ENCODE measurements around the gene DTNB. TPM values are rescaled to one million over a fixed set of nuclear protein-coding genes. Genes with fewer than 3 reads are reported as not detected.

The DTNB gene
- polyA plus RNA-seq, 1 donor from 2014 or later = 22.5 TPM

- no peaks in the 10 kb centered on the region for H3K79me2 ChIP-seq (replicated peaks; ENCODE audit: insufficient read depth, low read length)
- no peak overlapping the region for H3K4me3 ChIP-seq (ENCODE audit: low read length)
- H3K9me2 ChIP-seq (ENCODE audit: insufficient read depth, low read length) = no peaks in the 10 kb centered on the region
- H3K4me2 ChIP-seq (ENCODE audit: low read length) = no peak overlapping the region
- TF ChIP-seq EP300 (conservative IDR thresholded peaks at IDR 0.05; ENCODE audit: poor library complexity, severe bottlenecking) (no peak), REST (IDR thresholded peaks at IDR 0.05; ENCODE audit: borderline replicate concordance) (no peak), CTCF (IDR thresholded peaks at IDR 0.05; ENCODE audit: poor library complexity, severe bottlenecking) (no peak), RAD21 (conservative IDR thresholded peaks at IDR 0.05) (no peak), POLR2AphosphoS5 (IDR thresholded peaks at IDR 0.05) (no peak), SMC3 (conservative IDR thresholded peaks at IDR 0.05; ENCODE audit: poor library complexity) (no peak), MXI1 (conservative IDR thresholded peaks at IDR 0.05; ENCODE audit: poor library complexity, severe bottlenecking) (no peak), TAF1 (IDR thresholded peaks at IDR 0.05; ENCODE audit: low read depth) (no peak), EZH2 (IDR thresholded peaks at IDR 0.05; ENCODE audit: borderline replicate concordance, insufficient read depth, low read length, poor library complexity, severe bottlenecking) (no peak)
- no peaks in the 10 kb centered on the region for H3K9me3 ChIP-seq (ENCODE audit: low read length)
- no peaks in the 10 kb centered on the region for H3K27me3 ChIP-seq (ENCODE audit: insufficient read depth, low read depth, low read length)
- H3K9ac ChIP-seq (ENCODE audit: low read length) = no peak overlapping the region
- no peaks in the 10 kb centered on the region for H3F3A ChIP-seq (ENCODE audit: insufficient read depth, low read length, poor library complexity, severe bottlenecking)
- H2AFZ ChIP-seq (ENCODE audit: low read depth, low read length) = no peak overlapping the region
- H4K20me1 ChIP-seq (ENCODE audit: insufficient read depth) = no peaks in the 10 kb centered on the region
- no peak overlapping the region for H3K27ac ChIP-seq (ENCODE audit: low read length)
- H3K36me3 ChIP-seq (ENCODE audit: insufficient read depth, low read length) = no peaks in the 10 kb centered on the region
Observed at GRCh38 chr2:25417715-25418369, 255.5 kb downstream of the DTNB start.

GRCh38 chr2:25416674-25417073 lies 256.7 kb downstream of the DTNB start:
- Histone ChIP-seq H3K9me3 (ENCODE audit: low read length) (no peaks in the 10 kb centered on the region), H3F3A (ENCODE audit: insufficient read depth, low read length, poor library complexity, severe bottlenecking) (no peaks in the 10 kb centered on the region), H3K27me3 (ENCODE audit: insufficient read depth, low read depth, low read length) (no peaks in the 10 kb centered on the region), H3K36me3 (ENCODE audit: insufficient read depth, low read length) (no peaks in the 10 kb centered on the region), H3K9me2 (ENCODE audit: insufficient read depth, low read length) (no peaks in the 10 kb centered on the region), H3K9ac (ENCODE audit: low read length) (no peak overlapping the region), H3K27ac (ENCODE audit: low read length) (no peak overlapping the region), H3K4me2 (ENCODE audit: low read length) (no peak overlapping the region), H4K20me1 (ENCODE audit: insufficient read depth) (no peaks in the 10 kb centered on the region), H3K4me3 (ENCODE audit: low read length) (no peak overlapping the region), H3K79me2 (replicated peaks; ENCODE audit: insufficient read depth, low read length) (no peaks in the 10 kb centered on the region), H2AFZ (ENCODE audit: low read depth, low read length) (no peak overlapping the region)
- TF ChIP-seq EZH2 (IDR thresholded peaks at IDR 0.05; ENCODE audit: borderline replicate concordance, insufficient read depth, low read length, poor library complexity, severe bottlenecking) = no peak
- TF ChIP-seq CTCF (IDR thresholded peaks at IDR 0.05; ENCODE audit: poor library complexity, severe bottlenecking) = no peak
- TF ChIP-seq RAD21 (conservative IDR thresholded peaks at IDR 0.05) = no peak
- TF ChIP-seq POLR2AphosphoS5 (IDR thresholded peaks at IDR 0.05) = no peak
- no peak for TF ChIP-seq TAF1 (IDR thresholded peaks at IDR 0.05; ENCODE audit: low read depth)
- no peak for TF ChIP-seq EP300 (conservative IDR thresholded peaks at IDR 0.05; ENCODE audit: poor library complexity, severe bottlenecking)
- no peak for TF ChIP-seq REST (IDR thresholded peaks at IDR 0.05; ENCODE audit: borderline replicate concordance)
- no peak for TF ChIP-seq SMC3 (conservative IDR thresholded peaks at IDR 0.05; ENCODE audit: poor library complexity)
- no peak for TF ChIP-seq MXI1 (conservative IDR thresholded peaks at IDR 0.05; ENCODE audit: poor library complexity, severe bottlenecking)
